Lung (tissue), 12 donors: ENCODE results near the gene ENTPD2. TPM values are rescaled to one million over a fixed set of nuclear protein-coding genes. Genes with fewer than 3 reads are reported as not detected.
A peak's percentile ranks its signal among the peaks of the same experiment; 100 is the strongest.

Source experiments
- ATAC-seq: fragments of 200-7000 bp; cut with Tn5 transposase; one replicate; pipeline ENCODE4 v1.9.1; 2020; ENCODE audit warnings: moderate number of reproducible peaks; ENCODE audit not compliant: insufficient read depth, low FRiP score
- DNase-seq, 3 donors: peaks; one replicate each; pipeline ENCODE4 v3.0.0-alpha.2; 2013 to 2017
- H3K27ac ChIP-seq, 2 donors: one replicate each; pipeline ENCODE4 v1.5.1; 2013; ENCODE audit warnings: mild to moderate bottlenecking in 2 of 2, moderate library complexity in 2 of 2, control low read depth in 1 of 2, inconsistent platforms in 1 of 2, low read depth in 1 of 2, low read length in 1 of 2
- H3K27me3 ChIP-seq, 3 donors: one replicate each; pipeline ENCODE4 v1.5.1; 2013; ENCODE audit warnings: low read length in 2 of 3; ENCODE audit not compliant: control insufficient read depth in 3 of 3, insufficient read depth in 3 of 3
- H3K36me3 ChIP-seq, 4 donors: one replicate each; pipeline ENCODE4 v1.5.1; 2013; ENCODE audit warnings: low read length in 4 of 4, mild to moderate bottlenecking in 1 of 4, moderate library complexity in 1 of 4; ENCODE audit not compliant: control insufficient read depth in 4 of 4, insufficient read depth in 4 of 4
- H3K4me1 ChIP-seq, 5 donors: one replicate each; pipeline ENCODE4 v1.5.1; 2013; ENCODE audit warnings: low read length in 5 of 5, mild to moderate bottlenecking in 2 of 5, moderate library complexity in 1 of 5; ENCODE audit not compliant: control insufficient read depth in 5 of 5, insufficient read depth in 5 of 5
- H3K4me3 ChIP-seq: one replicate; pipeline ENCODE4 v1.5.1; 2013; ENCODE audit warnings: mild to moderate bottlenecking, control low read depth, moderate library complexity
- H3K9ac ChIP-seq, 2 donors: one replicate each; pipeline ENCODE4 v1.5.1; 2013; ENCODE audit warnings: low read length in 2 of 2, control low read depth in 1 of 2; ENCODE audit not compliant: insufficient read depth in 1 of 2
- H3K9me3 ChIP-seq, 4 donors: one replicate each; pipeline ENCODE4 v1.5.1; 2013; ENCODE audit warnings: low read length in 3 of 4, mild to moderate bottlenecking in 1 of 4, moderate library complexity in 1 of 4; ENCODE audit not compliant: control insufficient read depth in 4 of 4, insufficient read depth in 3 of 4
- CTCF ChIP-seq: IDR thresholded peaks from 2 replicates; pipeline ENCODE4 v1.5.1; 2012; ENCODE audit warnings: mild to moderate bottlenecking; ENCODE audit errors: control extremely low read depth, extremely low read depth
- WGBS, 2 donors: extraction: QIAGEN DNeasy Blood & Tissue Kit; methylation state at CpG; one replicate each; pipeline ENCODE4 v1.1.7; 2013; 5-methylcytosine and 5-hydroxymethylcytosine counted together
- polyA plus RNA-seq, 2 donors: library from polyadenylated mRNA; stranded (reverse); fragments of 200-250 nt; gene quantifications; one replicate each; pipeline ENCODE4 v1.2.1, GENCODE V29; 2013
- total RNA-seq, 2 donors: library from RNA; depleted of rRNA in 1 of 2; stranded (reverse); fragments of >200 nt in 1 of 2; gene quantifications; one replicate each; pipeline ENCODE4 v1.2.1, GENCODE V29; 2014 to 2021
- donor health status: control.
- donor health status: control.
- donor health status: Bipolar disorder and iron deficiency.
- donor health status: healthy.
- donor health status: DM: yes; HTN: yes; CAD: no.

ENTPD2 gene
- total and polyA plus RNA-seq, 4 donors = 0.39 to 3.2 (median 1.2) TPM

GRCh38 chr9:137049544-137050449 is 4.1 kb downstream of the ENTPD2 start:
- no peak for ATAC-seq
- 38 to 47% methylated on average over 38 of the region's 38 CpGs for WGBS, 2 donors
- Histone ChIP-seq H3K27me3 (peaks cover 12 to 36% (median 21%) of the 10 kb centered on the region in 3 donors), H3K4me1 (peaks cover 0 to 30% (median 6%) of the 10 kb centered on the region in 5 donors), H3K9ac (no peak overlapping the region), H3K9me3 (peaks cover 0 to 3% (median 0%) of the 10 kb centered on the region in 4 donors), H3K4me3 (no peak overlapping the region), H3K36me3 (no peaks in the 10 kb centered on the region), H3K27ac (no peak overlapping the region)
- peak; percentile 36 to 55 (median 50) for DNase-seq
- TF ChIP-seq CTCF = no peak

GRCh38 chr9:137048655-137049543 is 5.0 kb downstream of the ENTPD2 start:
- H3K36me3 ChIP-seq = no peaks in the 10 kb centered on the region
- H3K9ac ChIP-seq = no peak overlapping the region
- WGBS, 2 donors = 30 to 45% methylated on average over 50 to 72 of the region's 72 CpGs
- H3K4me1 ChIP-seq = peaks cover 0 to 21% (median 0%) of the 10 kb centered on the region in 5 donors
- no peak overlapping the region for H3K27ac ChIP-seq
- ATAC-seq (no peak), DNase-seq (no peak)
- no peak overlapping the region for H3K4me3 ChIP-seq
- H3K27me3 ChIP-seq = peaks cover 12 to 45% (median 24%) of the 10 kb centered on the region in 3 donors
- no peak for TF ChIP-seq CTCF
- H3K9me3 ChIP-seq = peaks cover 0 to 3% (median 0%) of the 10 kb centered on the region in 4 donors

GRCh38 chr9:137046088-137046787 is 7.6 kb downstream of the ENTPD2 start, which contains the start of gene NPDC1:
TSS of gene NPDC1 (minus strand) at chr9:137046177. CDS start at chr9:137045989, 188 bp downstream.
- Histone ChIP-seq H3K9me3 (peaks cover 0 to 3% (median 0%) of the 10 kb centered on the region in 4 donors), H3K4me1 (peaks cover 0 to 13% (median 0%) of the 10 kb centered on the region in 5 donors), H3K36me3 (no peaks in the 10 kb centered on the region), H3K27me3 (peaks cover 8 to 39% (median 24%) of the 10 kb centered on the region in 3 donors), H3K4me3 (peak within 1 kb of the TSS; percentile 59), H3K27ac (peak within 1 kb of the TSS; percentile 73 to 74), H3K9ac (no peak within 1 kb of the TSS)
- DNase-seq = peak; percentile 63 to 79 (median 69)
- WGBS, 2 donors = 0 to 1% methylated on average over 56 to 57 of the region's 57 CpGs
- peak; percentile 73 for TF ChIP-seq CTCF
- peak; percentile 56 for ATAC-seq
